HepG2 (cell line): Measurements from ENCODE around the gene LARP1B. TPM values are rescaled to one million over a fixed set of nuclear protein-coding genes. Genes with fewer than 3 reads are reported as not detected.
A peak's percentile ranks its signal among the peaks of the same experiment; 100 is the strongest.

Experiments used
- ELF3 ChIP-seq: IDR thresholded peaks from 2 replicates; pipeline ENCODE4 v1.6.1; 2016; ENCODE audit warnings: missing genetic modification reagents, missing compliant biosample characterization
- FOSL1 ChIP-seq: sonication (generic); formaldehyde crosslinking; IDR thresholded peaks from 2 replicates; pipeline ENCODE4 v1.9.0; 2021; ENCODE audit warnings: missing genetic modification reagents, borderline replicate concordance
- FOXP1 ChIP-seq, 2 experiments: fragments of 450-650 bp in 1 of 2; IDR thresholded peaks; 2 replicates each; pipeline ENCODE4 v1.6.1; 2017 to 2018; ENCODE audit warnings: antibody characterized with exemption in 1 of 2
- HMG20A ChIP-seq: IDR thresholded peaks from 2 replicates; pipeline ENCODE4 v1.6.1; 2016; ENCODE audit warnings: borderline replicate concordance
- KLF12 ChIP-seq: sonication (generic); formaldehyde crosslinking; IDR thresholded peaks from 2 replicates; pipeline ENCODE4 v1.4.0; 2020; ENCODE audit warnings: missing genetic modification reagents, borderline replicate concordance
- MIXL1 ChIP-seq: IDR thresholded peaks from 2 replicates; pipeline ENCODE4 v1.6.1; 2016
- NFE2L2 ChIP-seq: fragments of 150-350 bp; IDR thresholded peaks from 2 replicates; pipeline ENCODE4 v1.6.1; 2014; ENCODE audit warnings: low read length
- NFIC ChIP-seq: IDR thresholded peaks from 2 replicates; pipeline ENCODE4 v1.6.1; 2012; ENCODE audit warnings: mild to moderate bottlenecking, low read length, inconsistent platforms
- NKX3-1 ChIP-seq: sonication (generic); formaldehyde crosslinking; IDR thresholded peaks from 2 replicates; pipeline ENCODE4 v1.5.0; 2020; ENCODE audit warnings: missing genetic modification reagents
- RAD21 ChIP-seq: fragments of 450-650 bp; formaldehyde crosslinking; IDR thresholded peaks from 2 replicates; pipeline ENCODE4 v1.5.0; 2020; ENCODE audit warnings: mild to moderate bottlenecking
- RARA ChIP-seq: IDR thresholded peaks from 2 replicates; pipeline ENCODE4 v1.6.1; 2016; ENCODE audit warnings: missing genetic modification reagents, missing compliant biosample characterization
- REL ChIP-seq: sonication (generic); formaldehyde crosslinking; conservative IDR thresholded peaks from 2 replicates; pipeline ENCODE4 v1.8.0; 2022; ENCODE audit warnings: mild to moderate bottlenecking, missing genetic modification reagents, moderate library complexity
- SOX5 ChIP-seq: IDR thresholded peaks from 2 replicates; pipeline ENCODE4 v1.6.1; 2016; ENCODE audit warnings: borderline replicate concordance
- TCF7 ChIP-seq: sonication (generic); IDR thresholded peaks from 2 replicates; pipeline ENCODE4 v1.6.1; 2016; ENCODE audit warnings: antibody characterized with exemption, low read depth
- ZFP36 ChIP-seq: fragments of 150-350 bp; IDR thresholded peaks from 2 replicates; pipeline ENCODE4 v1.6.1; 2018; ENCODE audit warnings: borderline replicate concordance, low read length, low read depth; ENCODE audit not compliant: partially characterized antibody
- ZNF557 ChIP-seq: sonication (generic); formaldehyde crosslinking; IDR thresholded peaks from 2 replicates; pipeline ENCODE4 v1.4.0; 2020; ENCODE audit warnings: missing genetic modification reagents
- ZNF576 ChIP-seq: sonication (generic); formaldehyde crosslinking; IDR thresholded peaks from 2 replicates; pipeline ENCODE4 v1.4.0; 2020; ENCODE audit warnings: mild to moderate bottlenecking, missing genetic modification reagents
- ZNF678 ChIP-seq: sonication (generic); formaldehyde crosslinking; IDR thresholded peaks from 2 replicates; pipeline ENCODE4 v1.4.0; 2020; ENCODE audit warnings: mild to moderate bottlenecking, missing genetic modification reagents
- ZNF761 ChIP-seq: sonication (generic); formaldehyde crosslinking; conservative IDR thresholded peaks from 2 replicates; pipeline ENCODE4 v1.4.0; 2020; ENCODE audit warnings: mild to moderate bottlenecking, missing genetic modification reagents
- ZNF775 ChIP-seq: sonication (generic); formaldehyde crosslinking; IDR thresholded peaks from 2 replicates; pipeline ENCODE4 v1.4.0; 2020; ENCODE audit warnings: missing genetic modification reagents, mild to moderate bottlenecking, moderate library complexity, borderline replicate concordance
- ZSCAN21 ChIP-seq: sonication (generic); formaldehyde crosslinking; IDR thresholded peaks from 2 replicates; pipeline ENCODE4 v1.8.0; 2022; ENCODE audit warnings: mild to moderate bottlenecking, missing genetic modification reagents, moderate library complexity, borderline replicate concordance
- polyA plus RNA-seq, 8 experiments: library from polyadenylated mRNA; depleted of rRNA in 3 of 8; stranded (reverse) in 7 of 8; unstranded in 1 of 8; fragments of >200 nt; fragmentation: Illumina TruSeq in 4 of 8; extraction: Trizol in 4 of 8; gene quantifications; 2 replicates each; pipeline versions ENCODE4 v1.2.1 to v1.2.3, GENCODE V29; 2011 to 2016; ENCODE audit warnings: low read depth in 4 of 8, missing spikeins in 1 of 8, mixed read lengths in 1 of 8; ENCODE audit not compliant: insufficient read depth in 1 of 8
- total RNA-seq, 5 experiments: library from RNA; depleted of rRNA; stranded (reverse); fragments of >200 nt; fragmentation: Illumina TruSeq; extraction: Trizol; gene quantifications; 2 replicates each; pipeline ENCODE4 v1.2.3, GENCODE V29; 2016; ENCODE audit warnings: low read depth in 1 of 5
- TF ChIP-seq, protein P1 (sequence below): IDR thresholded peaks from 2 replicates; pipeline ENCODE4 v1.6.1; 2016; ENCODE audit warnings: mild to moderate bottlenecking, missing biosample characterization, missing genetic modification reagents
- TF ChIP-seq, protein P2 (sequence below): sonication (generic); formaldehyde crosslinking; IDR thresholded peaks from 2 replicates; pipeline ENCODE4 v1.8.0; 2022; ENCODE audit warnings: mild to moderate bottlenecking, missing genetic modification reagents, moderate library complexity
- TF ChIP-seq, protein P3 (sequence below), 2 experiments: sonication (generic) in 1 of 2; formaldehyde crosslinking in 1 of 2; IDR thresholded peaks; 2 replicates each; pipeline versions ENCODE4 v1.5.1 to v1.6.1; 2011 to 2020; ENCODE audit warnings: borderline replicate concordance in 1 of 2, low read depth in 1 of 2, low read length in 1 of 2, mild to moderate bottlenecking in 1 of 2, missing genetic modification reagents in 1 of 2, moderate library complexity in 1 of 2

The LARP1B gene
- total and polyA plus RNA-seq, 2 of the 13 experiments (the other 11 are each of a cell fraction or from before 2014, with no cell fraction given): 19.2 to 52.7 TPM

DNA sequence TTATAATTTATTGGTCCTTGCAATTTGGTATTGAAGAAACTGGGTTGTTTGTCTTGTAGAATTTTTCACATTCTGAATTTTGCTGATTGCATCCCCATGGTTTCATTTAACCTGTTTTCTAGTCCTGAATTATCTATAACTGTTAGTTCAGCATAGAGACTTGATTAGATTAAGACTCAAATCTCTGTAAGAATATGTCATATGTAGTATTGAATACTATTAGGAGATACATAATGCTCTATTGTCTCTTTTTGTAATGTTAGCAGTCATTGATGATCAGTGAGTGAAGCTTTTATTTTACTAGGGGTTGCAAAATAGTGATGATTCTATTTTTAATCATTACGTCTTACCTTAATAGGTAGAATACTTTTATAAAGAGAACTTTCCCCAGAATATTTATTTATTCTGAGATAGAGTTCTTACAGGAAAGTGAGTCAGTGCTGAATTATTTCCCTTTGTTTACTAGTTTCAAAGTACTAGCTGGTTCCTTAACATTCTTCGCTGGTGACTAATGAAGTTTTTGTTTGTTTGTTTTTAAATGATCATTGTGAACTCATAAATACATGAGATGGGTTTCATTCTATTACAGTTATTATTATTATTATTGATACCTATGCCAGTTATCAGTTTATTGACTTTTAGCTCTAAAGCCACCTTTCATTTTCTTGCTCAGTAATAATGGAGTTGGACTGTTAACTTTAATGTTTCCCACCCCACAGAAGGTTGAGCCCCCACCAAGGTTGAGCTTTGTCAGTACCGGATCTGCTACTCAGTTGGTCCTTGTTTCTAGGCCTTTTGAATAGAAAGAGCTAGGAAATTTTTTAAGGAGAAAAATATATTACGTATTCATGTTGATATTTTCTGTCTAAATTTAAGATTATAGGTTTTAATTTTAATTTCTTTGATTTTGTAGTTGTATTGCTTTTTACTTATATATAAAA lies 102.3 kb downstream of the LARP1B start (continued):
- no peak for TF ChIP-seq ZNF775 (CRISPR knock-in tag)
- no peak for TF ChIP-seq RAD21 (CRISPR knock-in tag)
- TF ChIP-seq ZNF557 (CRISPR knock-in tag): no peak
- no peak for TF ChIP-seq RARA (CRISPR knock-in tag)
- TF ChIP-seq ZNF678 (CRISPR knock-in tag): no peak
- TF ChIP-seq MIXL1 (CRISPR knock-in tag): no peak
- TF ChIP-seq, protein P1, sequence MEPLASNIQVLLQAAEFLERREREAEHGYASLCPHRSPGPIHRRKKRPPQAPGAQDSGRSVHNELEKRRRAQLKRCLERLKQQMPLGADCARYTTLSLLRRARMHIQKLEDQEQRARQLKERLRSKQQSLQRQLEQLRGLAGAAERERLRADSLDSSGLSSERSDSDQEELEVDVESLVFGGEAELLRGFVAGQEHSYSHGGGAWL: no peak
- peak; percentile 26; the same call in 1 of the 2 replicates for TF ChIP-seq FOSL1
- peak; percentile 53; the same call in 1 of the 2 replicates for TF ChIP-seq NFIC
- TF ChIP-seq SOX5 (CRISPR knock-in tag): peak; percentile 73; the same call in 1 of the 2 replicates
- TF ChIP-seq KLF12 (CRISPR knock-in tag): no peak
- no peak for TF ChIP-seq ZFP36
- 0 out of 2 replicates have a peak, but pooled peaks have one; percentile 28 for TF ChIP-seq ELF3 (CRISPR knock-in tag)
- peak; percentile 40; the same call in 1 of the 2 replicates for TF ChIP-seq HMG20A (CRISPR knock-in tag)
- no peak; the same call in 1 of the 2 replicates for TF ChIP-seq FOXP1 (IDR thresholded peaks at IDR 0.05)
- peak; percentile 56 for TF ChIP-seq FOXP1 (CRISPR knock-in tag; IDR thresholded peaks at IDR 0.05)
- TF ChIP-seq ZNF576 (CRISPR knock-in tag): no peak
- TF ChIP-seq, protein P2, sequence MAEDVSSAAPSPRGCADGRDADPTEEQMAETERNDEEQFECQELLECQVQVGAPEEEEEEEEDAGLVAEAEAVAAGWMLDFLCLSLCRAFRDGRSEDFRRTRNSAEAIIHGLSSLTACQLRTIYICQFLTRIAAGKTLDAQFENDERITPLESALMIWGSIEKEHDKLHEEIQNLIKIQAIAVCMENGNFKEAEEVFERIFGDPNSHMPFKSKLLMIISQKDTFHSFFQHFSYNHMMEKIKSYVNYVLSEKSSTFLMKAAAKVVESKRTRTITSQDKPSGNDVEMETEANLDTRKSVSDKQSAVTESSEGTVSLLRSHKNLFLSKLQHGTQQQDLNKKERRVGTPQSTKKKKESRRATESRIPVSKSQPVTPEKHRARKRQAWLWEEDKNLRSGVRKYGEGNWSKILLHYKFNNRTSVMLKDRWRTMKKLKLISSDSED (CRISPR knock-in tag): no peak
- TF ChIP-seq NKX3-1 (CRISPR knock-in tag): no peak
- no peak for TF ChIP-seq NFE2L2
- TF ChIP-seq, protein P3, sequence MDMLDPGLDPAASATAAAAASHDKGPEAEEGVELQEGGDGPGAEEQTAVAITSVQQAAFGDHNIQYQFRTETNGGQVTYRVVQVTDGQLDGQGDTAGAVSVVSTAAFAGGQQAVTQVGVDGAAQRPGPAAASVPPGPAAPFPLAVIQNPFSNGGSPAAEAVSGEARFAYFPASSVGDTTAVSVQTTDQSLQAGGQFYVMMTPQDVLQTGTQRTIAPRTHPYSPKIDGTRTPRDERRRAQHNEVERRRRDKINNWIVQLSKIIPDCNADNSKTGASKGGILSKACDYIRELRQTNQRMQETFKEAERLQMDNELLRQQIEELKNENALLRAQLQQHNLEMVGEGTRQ (IDR thresholded peaks at IDR 0.05; ENCODE audit: low read depth, low read length): no peak
- TF ChIP-seq, protein P3 (CRISPR knock-in tag; IDR thresholded peaks at IDR 0.05; ENCODE audit: borderline replicate concordance): no peak
- peak; percentile 27; the same call in 1 of the 2 replicates for TF ChIP-seq TCF7
- no peak for TF ChIP-seq ZNF761
- no peak for TF ChIP-seq ZSCAN21 (CRISPR knock-in tag)
- no peak for TF ChIP-seq REL
